CD14-positive monocyte (primary cell): ENCODE results near the gene TDRD3. TPM values are rescaled to one million over a fixed set of nuclear protein-coding genes. Genes with fewer than 3 reads are reported as not detected.

Experiments used
- DNase-seq, 3 donors: peaks; one replicate each; pipeline ENCODE4 v3.0.0-alpha.2; 2011 to 2022
- H2AFZ ChIP-seq: 2 replicates; pipeline ENCODE4 v1.6.0; 2012; ENCODE audit warnings: mild to moderate bottlenecking, low read depth, low read length, inconsistent platforms; ENCODE audit not compliant: insufficient read depth, poor library complexity, severe bottlenecking
- H3K27ac ChIP-seq, 2 donors: 1 replicate in 1 of 2; 2 replicates in 1 of 2; pipeline ENCODE4 v1.5.1; 2012 to 2013; ENCODE audit warnings: low read length in 2 of 2, control low read depth in 1 of 2, inconsistent platforms in 1 of 2, low read depth in 1 of 2, mild to moderate bottlenecking in 1 of 2
- H3K27me3 ChIP-seq, 2 donors: one replicate each; pipeline versions ENCODE4 v1.6.0 to v1.6.1; 2011 to 2013; ENCODE audit warnings: low read length in 2 of 2; ENCODE audit not compliant: control insufficient read depth in 2 of 2, insufficient read depth in 2 of 2
- H3K36me3 ChIP-seq, 2 donors: replicated peaks in 1 of 2; 1 replicate in 1 of 2; 2 replicates in 1 of 2; pipeline versions ENCODE4 v1.5.1 to v1.6.1; 2012 to 2013; ENCODE audit warnings: low read length in 2 of 2, control low read depth in 1 of 2, inconsistent platforms in 1 of 2, mild to moderate bottlenecking in 1 of 2; ENCODE audit not compliant: insufficient read depth in 2 of 2, control insufficient read depth in 1 of 2
- H3K4me1 ChIP-seq, 2 donors: 1 replicate in 1 of 2; 2 replicates in 1 of 2; pipeline versions ENCODE4 v1.5.1 to v1.6.1; 2012 to 2013; ENCODE audit warnings: low read length in 2 of 2, control low read depth in 1 of 2, inconsistent platforms in 1 of 2, mild to moderate bottlenecking in 1 of 2, moderate library complexity in 1 of 2; ENCODE audit not compliant: insufficient read depth in 2 of 2, control insufficient read depth in 1 of 2
- H3K4me2 ChIP-seq: replicated peaks from 2 replicates; pipeline ENCODE3; 2012; ENCODE audit warnings: low read length, moderate library complexity, mild to moderate bottlenecking; ENCODE audit not compliant: poor library complexity, severe bottlenecking; ENCODE audit errors: extremely low read depth
- H3K4me3 ChIP-seq, 3 experiments: fragments of 200-600 bp in 1 of 3; sonication (generic) in 1 of 3; replicated peaks in 1 of 3; 1 replicate in 2 of 3; 2 replicates in 1 of 3; pipeline ENCODE4 v1.5.1; 2011 to 2013; ENCODE audit warnings: low read length in 3 of 3, mild to moderate bottlenecking in 3 of 3, control low read depth in 2 of 3, low read depth in 2 of 3, inconsistent platforms in 1 of 3, moderate library complexity in 1 of 3
- H3K79me2 ChIP-seq: 2 replicates; pipeline ENCODE4 v1.6.0; 2012; ENCODE audit warnings: mild to moderate bottlenecking, control low read depth, inconsistent platforms, low read length, moderate library complexity; ENCODE audit not compliant: insufficient read depth
- H3K9ac ChIP-seq: 2 replicates; pipeline ENCODE4 v1.6.0; 2017; ENCODE audit warnings: low read length, mild to moderate bottlenecking; ENCODE audit not compliant: insufficient read depth, poor library complexity, severe bottlenecking
- H3K9me3 ChIP-seq, 2 donors: replicated peaks in 1 of 2; 1 replicate in 1 of 2; 2 replicates in 1 of 2; pipeline versions ENCODE4 v1.5.1 to v1.6.1; 2012 to 2013; ENCODE audit warnings: low read length in 2 of 2, control low read depth in 1 of 2; ENCODE audit not compliant: control insufficient read depth in 1 of 2, insufficient read depth in 1 of 2
- H4K20me1 ChIP-seq: 2 replicates; pipeline ENCODE4 v1.6.0; 2012; ENCODE audit warnings: mild to moderate bottlenecking, low read length, control low read depth, moderate library complexity; ENCODE audit not compliant: insufficient read depth
- H3K27ac Mint-ChIP-seq, 7 donors: one replicate each; pipeline ENCODE4 v1.8.0; 2020; ENCODE audit warnings: mild to moderate bottlenecking in 7 of 7, mixed read lengths in 7 of 7, moderate library complexity in 6 of 7, inconsistent platforms in 2 of 7
- H3K27me3 Mint-ChIP-seq, 3 donors: one replicate each; pipeline ENCODE4 v1.8.0; 2021 to 2022; ENCODE audit warnings: low read depth in 3 of 3, mild to moderate bottlenecking in 3 of 3, mixed read lengths in 3 of 3, moderate library complexity in 3 of 3, inconsistent platforms in 1 of 3
- H3K36me3 Mint-ChIP-seq, 2 donors: one replicate each; pipeline ENCODE4 v1.8.0; 2020; ENCODE audit warnings: mixed read lengths in 2 of 2, inconsistent platforms in 1 of 2, mild to moderate bottlenecking in 1 of 2
- H3K4me1 Mint-ChIP-seq: one replicate; pipeline ENCODE4 v1.8.0; 2020; ENCODE audit warnings: mild to moderate bottlenecking, mixed read lengths
- H3K4me3 Mint-ChIP-seq, 2 donors: one replicate each; pipeline ENCODE4 v1.8.0; 2020; ENCODE audit warnings: mild to moderate bottlenecking in 2 of 2, mixed read lengths in 2 of 2, moderate library complexity in 1 of 2
- H3K9me3 Mint-ChIP-seq, 7 donors: one replicate each; pipeline ENCODE4 v1.8.0; 2020 to 2022; ENCODE audit warnings: mixed read lengths in 7 of 7, mild to moderate bottlenecking in 6 of 7, moderate library complexity in 6 of 7, inconsistent platforms in 2 of 7
- CTCF ChIP-seq: fragments of 200-600 bp; IDR thresholded peaks from one replicate; pipeline ENCODE4 v1.8.0; 2022; ENCODE audit warnings: antibody characterized with exemption, mild to moderate bottlenecking
- WGBS: methylation state at CpG from one replicate; pipeline ENCODE4 v1.1.5; 2013; ENCODE audit warnings: missing lambda C conversion rate; ENCODE audit not compliant: insufficient coverage; 5-methylcytosine and 5-hydroxymethylcytosine counted together
- intact Hi-C, 2 donors: fragments of 100-400 bp; cut with micrococcal nuclease; formaldehyde crosslinking; loops; one replicate each; pipeline versions ENCODE4 v1.15.0 to v1.15.1; 2023
- polyA plus RNA-seq, 3 donors: library from polyadenylated mRNA; depleted of rRNA in 1 of 3; unstranded in 2 of 3; stranded (reverse) in 1 of 3; fragments of 300-500 nt in 2 of 3; fragments of >200 nt in 1 of 3; fragmentation: Illumina TruSeq in 2 of 3; gene quantifications; 1 replicate in 2 of 3; 2 replicates in 1 of 3; pipeline ENCODE4 v1.2.3, GENCODE V29; 2012 to 2021

Gene TDRD3
- polyA plus RNA-seq, 3 donors = 2.7 to 4.8 (median 4.7) TPM

- Histone ChIP-seq H2AFZ (peak overlapping the region; percentile 99), H3K27ac (peak overlapping the region; percentile 91 to 92), H3K9ac (peak overlapping the region; percentile 73), H3K4me2 (peak overlapping the region; percentile 98), H3K36me3 (no peaks in the 10 kb centered on the region), H3K4me1 (peaks cover 18 to 30% of the 10 kb centered on the region in 2 donors), H3K4me3 (peak overlapping the region; percentile 41 to 90 (median 72)), H3K9me3 (no peaks in the 10 kb centered on the region), H4K20me1 (no peaks in the 10 kb centered on the region), H3K79me2 (peaks cover 30% of the 10 kb centered on the region), H3K27me3 (no peaks in the 10 kb centered on the region)
- peak; percentile 82 to 84 (median 83) for DNase-seq
- H3K27me3 Mint-ChIP-seq = no peaks in the 10 kb centered on the region
- no peak for TF ChIP-seq CTCF
- H3K4me3 Mint-ChIP-seq = peak overlapping the region; percentile 92 to 94
- peak overlapping the region; percentile 94 to 98 (median 96) for H3K27ac Mint-ChIP-seq
- H3K36me3 Mint-ChIP-seq = no peaks in the 10 kb centered on the region
- WGBS = under 1% methylated on average over 48 of the region's 49 CpGs
- intact Hi-C loops = loop anchor here in 1 of 2 donors (5.0 kb wide), 1 partner anchor 234 kb away; the partner anchor contains the start of gene DIAPH3
- peaks cover 17% of the 10 kb centered on the region for H3K4me1 Mint-ChIP-seq
- H3K9me3 Mint-ChIP-seq = peaks cover 0 to 2% (median 0%) of the 10 kb centered on the region in 7 donors
Observed at GRCh38 chr13:60395971-60396782, 843 bp upstream of the TDRD3 start.

GRCh38 chr13:60397704-60398378 lies 821 bp downstream of the TDRD3 start:
- peak overlapping the region; percentile 83 to 91 for H3K27ac ChIP-seq
- H4K20me1 ChIP-seq = no peaks in the 10 kb centered on the region
- no peaks in the 10 kb centered on the region for H3K9me3 ChIP-seq
- H3K9ac ChIP-seq = peak overlapping the region; percentile 73
- no peaks in the 10 kb centered on the region for H3K36me3 ChIP-seq
- peaks cover 18 to 30% of the 10 kb centered on the region in 2 donors for H3K4me1 ChIP-seq
- no peaks in the 10 kb centered on the region for H3K27me3 ChIP-seq
- peak overlapping the region; percentile 98 for H3K4me2 ChIP-seq
- WGBS = under 1% methylated on average over 30 of the region's 43 CpGs
- peak; percentile 48 to 54 (median 52) for DNase-seq
- peak overlapping the region; percentile 91 to 98 for H3K4me3 Mint-ChIP-seq
- H3K27me3 Mint-ChIP-seq = no peaks in the 10 kb centered on the region
- intact Hi-C loops = loop anchor here in 1 of 2 donors (5.0 kb wide), 1 partner anchor 236 kb away; the partner anchor contains the start of gene DIAPH3
- peak overlapping the region; percentile 90 to 96 (median 94) for H3K27ac Mint-ChIP-seq
- TF ChIP-seq CTCF = no peak
- H3K79me2 ChIP-seq = peaks cover 39% of the 10 kb centered on the region
- H3K4me3 ChIP-seq = peak overlapping the region; percentile 58 to 90 (median 60)
- peak overlapping the region; percentile 78 for H2AFZ ChIP-seq
- peaks cover 0 to 2% (median 0%) of the 10 kb centered on the region in 7 donors for H3K9me3 Mint-ChIP-seq
- H3K36me3 Mint-ChIP-seq = peaks cover 0 to under 1% of the 10 kb centered on the region in 2 donors
- peaks cover 17% of the 10 kb centered on the region for H3K4me1 Mint-ChIP-seq
